Measurements from ENCODE around the gene GPC6.

GPC6 gene

DNA sequence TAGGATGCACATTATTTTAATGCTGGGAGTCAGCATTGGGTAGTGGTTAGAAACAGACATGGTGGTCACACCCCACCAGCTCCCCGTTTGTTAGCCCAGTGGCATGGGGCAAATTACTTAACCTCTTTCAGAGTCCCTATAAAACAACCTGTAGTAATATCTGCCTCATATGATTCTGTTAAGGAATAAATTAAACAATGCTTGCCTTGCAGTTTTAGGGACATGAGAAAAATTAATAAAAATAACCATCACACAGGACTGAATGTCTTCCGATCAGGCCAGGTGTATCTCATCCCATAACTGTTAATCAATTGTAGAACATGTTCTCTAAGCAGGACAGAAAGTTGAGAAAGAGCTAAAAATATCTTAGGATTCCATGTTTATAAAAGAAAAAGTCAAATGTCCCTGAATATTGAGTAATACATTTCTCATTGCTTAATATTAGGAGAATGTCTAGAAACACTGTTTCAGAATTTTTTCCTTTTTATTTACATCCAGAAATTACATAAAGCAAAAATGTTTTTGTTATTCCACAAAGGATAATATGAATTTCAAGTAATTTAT is 196.5 kb downstream of the GPC6 start:
- Histone ChIP-seq H3K9me3 (ENCODE audit: severe bottlenecking) (no peaks in the 10 kb centered on the region), H3K4me1 (ENCODE audit: insufficient read depth, poor library complexity, severe bottlenecking) (no peaks in the 10 kb centered on the region), H3K4me3 (ENCODE audit: severe bottlenecking) (no peak overlapping the region), H3K27ac (ENCODE audit: poor library complexity, severe bottlenecking) (no peak overlapping the region), H3K36me3 (ENCODE audit: low read depth) (no peaks in the 10 kb centered on the region), H3K27me3 (ENCODE audit: insufficient read depth, poor library complexity, severe bottlenecking) (no peaks in the 10 kb centered on the region)
- ATAC-seq (ENCODE audit: low read depth) (no peak), DNase-seq (ENCODE audit: low spot score) (no peak)
- TF ChIP-seq, protein P1, sequence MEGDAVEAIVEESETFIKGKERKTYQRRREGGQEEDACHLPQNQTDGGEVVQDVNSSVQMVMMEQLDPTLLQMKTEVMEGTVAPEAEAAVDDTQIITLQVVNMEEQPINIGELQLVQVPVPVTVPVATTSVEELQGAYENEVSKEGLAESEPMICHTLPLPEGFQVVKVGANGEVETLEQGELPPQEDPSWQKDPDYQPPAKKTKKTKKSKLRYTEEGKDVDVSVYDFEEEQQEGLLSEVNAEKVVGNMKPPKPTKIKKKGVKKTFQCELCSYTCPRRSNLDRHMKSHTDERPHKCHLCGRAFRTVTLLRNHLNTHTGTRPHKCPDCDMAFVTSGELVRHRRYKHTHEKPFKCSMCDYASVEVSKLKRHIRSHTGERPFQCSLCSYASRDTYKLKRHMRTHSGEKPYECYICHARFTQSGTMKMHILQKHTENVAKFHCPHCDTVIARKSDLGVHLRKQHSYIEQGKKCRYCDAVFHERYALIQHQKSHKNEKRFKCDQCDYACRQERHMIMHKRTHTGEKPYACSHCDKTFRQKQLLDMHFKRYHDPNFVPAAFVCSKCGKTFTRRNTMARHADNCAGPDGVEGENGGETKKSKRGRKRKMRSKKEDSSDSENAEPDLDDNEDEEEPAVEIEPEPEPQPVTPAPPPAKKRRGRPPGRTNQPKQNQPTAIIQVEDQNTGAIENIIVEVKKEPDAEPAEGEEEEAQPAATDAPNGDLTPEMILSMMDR (IDR thresholded peaks at IDR 0.05; ENCODE audit: poor library complexity, severe bottlenecking), result no peak

DNA sequence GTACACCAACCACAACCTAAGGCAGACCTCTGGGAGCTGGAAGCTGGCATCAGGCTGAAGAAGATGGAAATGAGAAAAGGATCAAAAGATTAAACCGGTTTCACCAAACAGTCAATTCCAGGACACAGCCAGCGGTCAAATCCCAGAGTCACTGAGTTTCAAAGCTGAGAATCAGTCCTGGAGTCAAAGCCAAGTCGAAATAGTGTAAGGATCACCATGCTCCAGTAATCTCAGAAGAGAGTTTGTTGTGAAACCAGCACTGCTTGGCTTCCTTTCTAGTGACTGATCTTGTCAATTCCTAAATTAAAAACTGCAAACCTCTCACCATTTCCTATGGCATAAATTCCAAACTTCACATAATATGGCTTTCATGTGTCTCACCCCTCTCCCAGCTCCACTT is 198.8 kb downstream of the GPC6 start:
- Histone ChIP-seq H3K4me3 (ENCODE audit: severe bottlenecking) (no peak overlapping the region), H3K27ac (ENCODE audit: poor library complexity, severe bottlenecking) (no peak overlapping the region), H3K9me3 (ENCODE audit: severe bottlenecking) (no peaks in the 10 kb centered on the region), H3K27me3 (ENCODE audit: insufficient read depth, poor library complexity, severe bottlenecking) (no peaks in the 10 kb centered on the region), H3K4me1 (ENCODE audit: insufficient read depth, poor library complexity, severe bottlenecking) (no peaks in the 10 kb centered on the region), H3K36me3 (ENCODE audit: low read depth) (no peaks in the 10 kb centered on the region)
- TF ChIP-seq, protein P1 (IDR thresholded peaks at IDR 0.05; ENCODE audit: poor library complexity, severe bottlenecking), result no peak
- ATAC-seq (ENCODE audit: low read depth), result no peak
- no peak for DNase-seq (ENCODE audit: low spot score)

DNA sequence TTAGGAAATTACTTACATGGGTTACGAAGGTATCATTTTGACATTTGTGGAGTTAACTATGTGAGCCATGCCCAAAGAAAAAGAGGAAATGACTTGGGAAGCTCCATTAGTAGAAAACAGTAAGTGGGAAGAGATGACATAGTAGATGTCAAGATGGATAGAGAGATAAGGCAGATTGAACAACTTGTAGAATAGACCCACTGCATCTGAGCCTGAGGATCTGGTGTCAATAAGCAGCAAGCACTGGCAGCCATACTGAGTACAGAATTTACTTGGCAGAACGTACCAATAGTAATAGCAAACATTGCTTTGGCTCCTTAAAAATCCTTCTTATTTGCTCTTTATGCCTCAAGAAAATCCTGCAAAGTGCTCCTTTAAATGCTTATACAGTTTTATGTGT is 203.8 kb downstream of the GPC6 start:
- Histone ChIP-seq H3K4me3 (ENCODE audit: severe bottlenecking) (no peak overlapping the region), H3K4me1 (ENCODE audit: insufficient read depth, poor library complexity, severe bottlenecking) (no peaks in the 10 kb centered on the region), H3K36me3 (ENCODE audit: low read depth) (no peaks in the 10 kb centered on the region), H3K27ac (ENCODE audit: poor library complexity, severe bottlenecking) (no peak overlapping the region), H3K9me3 (ENCODE audit: severe bottlenecking) (no peaks in the 10 kb centered on the region), H3K27me3 (ENCODE audit: insufficient read depth, poor library complexity, severe bottlenecking) (no peaks in the 10 kb centered on the region)
- ATAC-seq (ENCODE audit: low read depth), result no peak
- TF ChIP-seq, protein P1 (IDR thresholded peaks at IDR 0.05; ENCODE audit: poor library complexity, severe bottlenecking), result no peak
- DNase-seq (ENCODE audit: low spot score), result no peak

DNA sequence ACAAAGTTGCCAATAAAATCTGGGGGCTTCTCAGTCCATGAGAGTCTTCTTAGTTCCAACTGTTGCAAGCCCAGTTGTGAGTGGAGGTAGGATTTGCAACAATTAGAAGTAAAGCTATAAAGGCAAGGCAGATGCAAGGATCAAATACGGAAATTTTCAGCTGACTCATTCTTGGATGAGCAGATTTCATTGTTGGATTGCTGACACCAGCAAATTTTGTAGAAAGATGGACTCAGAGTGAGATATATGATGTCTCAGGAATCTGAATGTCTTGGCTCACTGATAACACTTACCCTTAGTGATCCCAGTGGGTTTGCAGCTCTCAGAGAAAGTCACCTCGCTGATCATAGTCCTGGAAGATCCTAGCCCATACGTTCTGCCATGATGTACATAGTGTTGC is 209.0 kb downstream of the GPC6 start:
- no peaks in the 10 kb centered on the region for H3K9me3 ChIP-seq (ENCODE audit: severe bottlenecking)
- no peak for ATAC-seq (ENCODE audit: low read depth)

DNA sequence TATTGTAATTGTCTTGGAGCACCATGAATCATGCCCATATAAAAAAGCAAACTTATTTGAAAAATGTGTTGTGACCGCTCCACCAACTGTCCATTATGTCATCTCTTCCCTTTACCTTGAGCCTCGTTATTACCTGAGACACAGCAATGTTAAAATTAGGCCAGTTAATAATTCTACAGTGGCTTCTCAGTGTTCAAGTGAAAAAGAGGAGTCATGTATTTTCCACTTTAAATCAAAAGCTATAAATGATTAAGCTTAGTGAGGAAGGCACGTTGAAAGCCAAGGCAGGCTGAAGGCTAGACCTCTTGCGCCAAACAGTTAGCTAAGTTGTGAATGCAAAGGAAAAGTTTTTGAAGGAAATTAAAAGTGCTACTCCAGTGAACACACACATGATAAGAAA is 210.5 kb downstream of the GPC6 start:
- no peak overlapping the region for H3K27ac ChIP-seq (ENCODE audit: poor library complexity, severe bottlenecking)
- no peak overlapping the region for H3K4me3 ChIP-seq (ENCODE audit: severe bottlenecking)
- H3K27me3 ChIP-seq (ENCODE audit: insufficient read depth, poor library complexity, severe bottlenecking), result no peaks in the 10 kb centered on the region
- no peak for DNase-seq (ENCODE audit: low spot score)
- no peaks in the 10 kb centered on the region for H3K4me1 ChIP-seq (ENCODE audit: insufficient read depth, poor library complexity, severe bottlenecking)
- no peaks in the 10 kb centered on the region for H3K36me3 ChIP-seq (ENCODE audit: low read depth)
- H3K9me3 ChIP-seq (ENCODE audit: severe bottlenecking), result no peaks in the 10 kb centered on the region
- TF ChIP-seq, protein P1 (IDR thresholded peaks at IDR 0.05; ENCODE audit: poor library complexity, severe bottlenecking), result no peak
- no peak for ATAC-seq (ENCODE audit: low read depth)

More for the DNA sequence above, 209.0 kb downstream of the GPC6 start:
- Histone ChIP-seq H3K36me3 (ENCODE audit: low read depth) (no peaks in the 10 kb centered on the region), H3K4me1 (ENCODE audit: insufficient read depth, poor library complexity, severe bottlenecking) (no peaks in the 10 kb centered on the region), H3K27ac (ENCODE audit: poor library complexity, severe bottlenecking) (no peak overlapping the region), H3K4me3 (ENCODE audit: severe bottlenecking) (no peak overlapping the region), H3K27me3 (ENCODE audit: insufficient read depth, poor library complexity, severe bottlenecking) (no peaks in the 10 kb centered on the region)
- no peak for DNase-seq (ENCODE audit: low spot score)
- TF ChIP-seq, protein P1 (IDR thresholded peaks at IDR 0.05; ENCODE audit: poor library complexity, severe bottlenecking), result no peak
